CD4-positive, alpha-beta T cell treated with Interleukin-1 beta for 1 hour (primary cell): ENCODE data around the gene COX6B1.
"Not testable (repeated sequence)": the region's sequence is repeated elsewhere in the genome, so short reads cannot be mapped to it uniquely, and the experiment has no call there.

ENCODE experiments used
- DNase-seq, 2 donors: peaks; one replicate each; pipeline ENCODE4 v3.0.0-alpha.2; 2020 to 2022

Gene COX6B1

GRCh38 chr19:35636651-35637050 lies 11.5 kb upstream of the COX6B1 start:
- no peak for DNase-seq

GRCh38 chr19:35637165-35637564 lies 11.0 kb upstream of the COX6B1 start:
- no peak for DNase-seq

GRCh38 chr19:35639321-35639639 lies 8.8 kb upstream of the COX6B1 start:
- DNase-seq: no peak

GRCh38 chr19:35639863-35640262 lies 8.3 kb upstream of the COX6B1 start:
- no peak for DNase-seq

- peak; percentile 59 to 62 for DNase-seq
Measured at GRCh38 chr19:35641515-35642151, 6.5 kb upstream of the COX6B1 start, which contains the start of gene ETV2. Gene ETV2 (plus strand): TSS chr19:35641745. CDS start chr19:35642461, 716 bp downstream.

GRCh38 chr19:35642312-35642711 lies 5.8 kb upstream of the COX6B1 start:
- no peak for DNase-seq

GRCh38 chr19:35642798-35643254 lies 5.3 kb upstream of the COX6B1 start:
- no peak for DNase-seq

GRCh38 chr19:35643255-35644205 lies 4.6 kb upstream of the COX6B1 start:
- peak; percentile 82 to 86 for DNase-seq

- peak; percentile 97 to 98 for DNase-seq
Measured at GRCh38 chr19:35644206-35644986, 3.7 kb upstream of the COX6B1 start.

- peak; percentile 71 to 76 for DNase-seq
Measured at GRCh38 chr19:35644987-35645679, 3.0 kb upstream of the COX6B1 start.

GRCh38 chr19:35645680-35646511 lies 2.2 kb upstream of the COX6B1 start:
- DNase-seq: no peak

GRCh38 chr19:35650581-35650980 lies 2.5 kb downstream of the COX6B1 start:
- DNase-seq: no peak

GRCh38 chr19:35654828-35655227 lies 6.7 kb downstream of the COX6B1 start:
- DNase-seq: not testable (repeated sequence)

GRCh38 chr19:35655600-35655999 lies 7.5 kb downstream of the COX6B1 start:
- no peak for DNase-seq

- no peak for DNase-seq
Measured at GRCh38 chr19:35656700-35657099, 8.6 kb downstream of the COX6B1 start.

GRCh38 chr19:35657904-35658700 lies 10.0 kb downstream of the COX6B1 start:
- DNase-seq: no peak

- no peak for DNase-seq
Measured at GRCh38 chr19:35661995-35662340, 13.8 kb downstream of the COX6B1 start.

- no peak for DNase-seq
Measured at GRCh38 chr19:35663981-35664380, 15.9 kb downstream of the COX6B1 start.

GRCh38 chr19:35665157-35665556 lies 17.0 kb downstream of the COX6B1 start:
- no peak for DNase-seq

GRCh38 chr19:35665604-35666003 lies 17.5 kb downstream of the COX6B1 start:
- no peak for DNase-seq
